NCI-H1048 (cell line): Measurements from ENCODE around the gene DBNDD1.
"Not testable (repeated sequence)": the region's sequence is repeated elsewhere in the genome, so short reads cannot be mapped to it uniquely, and the experiment has no call there.

ENCODE experiments used
- DNase-seq: peaks from one replicate; lab custom pipeline; 2025; lab: John Stamatoyannopoulos, UW

Gene DBNDD1

DNA sequence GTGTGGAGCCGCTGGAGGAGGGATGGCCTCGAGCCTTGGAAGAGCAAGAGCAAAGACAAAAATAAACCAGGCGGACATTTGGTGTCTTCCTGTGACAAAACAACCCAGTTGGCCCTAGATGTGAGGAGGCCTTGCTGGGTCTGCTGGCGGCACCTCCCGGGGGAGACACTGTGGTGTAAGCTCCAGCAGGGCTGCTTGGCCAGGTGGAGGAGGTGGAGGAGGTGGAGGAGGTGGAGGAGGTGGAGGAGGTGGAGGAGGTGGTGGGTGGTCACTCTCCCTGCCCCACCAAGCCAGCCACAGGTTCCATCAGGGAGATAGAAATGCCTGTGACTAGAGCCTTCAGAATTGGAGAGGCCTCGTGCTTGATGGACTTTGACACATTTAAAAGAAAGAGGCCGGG is 32.1 kb downstream of the DBNDD1 start:
- no peak for DNase-seq

DNA sequence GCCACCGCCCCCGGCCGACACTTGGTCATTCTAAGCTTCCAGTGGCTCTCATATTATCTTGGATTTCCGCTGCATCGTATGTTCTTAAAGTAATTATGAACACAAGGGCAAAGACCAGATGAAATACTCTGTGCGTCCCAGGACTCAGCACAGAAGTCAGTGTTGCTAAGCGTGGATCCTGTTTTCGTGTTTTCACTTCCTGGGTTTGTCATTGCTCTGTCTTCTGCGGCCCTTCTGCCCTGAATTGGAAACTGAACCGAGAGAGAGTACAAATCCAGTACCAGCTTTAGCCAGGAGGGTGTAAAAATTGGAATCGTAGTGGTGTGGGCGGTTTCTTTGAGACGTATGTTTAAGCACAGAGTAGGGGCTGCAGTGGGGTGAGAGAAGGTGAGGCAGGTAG is 32.7 kb downstream of the DBNDD1 start:
- DNase-seq = no peak

DNA sequence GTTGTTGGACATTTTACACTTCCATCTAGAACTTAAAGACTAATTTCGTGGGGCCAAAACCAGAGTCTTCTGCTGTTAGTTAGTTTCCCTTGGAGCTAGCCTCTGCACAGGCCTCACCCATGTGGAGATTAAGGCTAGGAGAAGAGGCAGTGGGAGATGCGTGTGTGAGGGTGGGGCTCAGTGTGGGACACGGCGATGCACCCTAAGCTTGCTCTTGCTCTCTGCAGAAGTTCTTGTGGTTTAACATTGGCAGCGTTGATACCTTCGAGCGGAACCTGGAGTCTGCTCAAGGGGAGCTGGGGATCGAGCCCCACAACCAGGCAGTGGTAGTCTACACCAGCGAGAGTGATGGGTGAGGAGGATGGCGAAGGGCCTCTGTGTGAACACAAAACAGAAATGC is 34.0 kb downstream of the DBNDD1 start:
- DNase-seq = no peak

DNA sequence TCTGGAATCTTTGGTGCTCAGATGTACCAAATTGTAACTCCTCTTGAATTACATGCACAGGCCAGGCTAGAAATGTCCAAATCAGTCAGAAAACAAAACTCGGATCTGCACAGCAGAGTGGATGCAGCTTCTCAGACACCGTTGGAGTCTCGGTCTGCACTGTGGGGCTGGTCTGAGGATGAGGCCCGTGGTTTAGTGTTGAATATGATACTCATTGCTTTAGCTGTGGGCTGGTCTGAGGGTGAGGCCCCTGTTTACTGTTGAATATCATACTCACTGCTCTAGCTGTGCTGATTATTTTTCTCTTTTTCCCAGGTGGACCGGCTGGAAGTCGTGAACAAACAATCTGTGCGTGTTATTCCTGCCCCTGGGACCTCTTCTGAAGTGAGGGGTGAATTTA is 35.0 kb downstream of the DBNDD1 start:
- no peak for DNase-seq

DNA sequence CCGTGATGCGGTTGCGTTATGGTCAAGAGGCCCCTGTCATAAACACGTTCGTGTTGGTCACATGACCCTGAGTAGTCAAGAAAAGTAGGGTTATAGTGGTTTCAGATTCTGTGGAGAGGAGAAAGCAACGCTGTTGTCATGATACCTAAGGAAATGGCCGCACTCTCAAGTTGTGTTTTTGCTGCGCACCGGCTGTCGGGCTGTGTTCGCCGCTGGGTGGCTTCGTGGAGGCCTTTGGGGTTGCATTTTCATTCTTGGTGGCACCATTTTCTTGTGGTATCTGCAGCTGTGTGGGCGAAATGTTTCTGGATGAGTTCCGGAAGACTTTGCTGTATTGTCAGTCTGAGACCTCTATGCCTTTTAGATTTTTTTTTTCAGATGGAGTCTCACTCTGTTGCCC is 35.7 kb downstream of the DBNDD1 start:
- no peak for DNase-seq

DNA sequence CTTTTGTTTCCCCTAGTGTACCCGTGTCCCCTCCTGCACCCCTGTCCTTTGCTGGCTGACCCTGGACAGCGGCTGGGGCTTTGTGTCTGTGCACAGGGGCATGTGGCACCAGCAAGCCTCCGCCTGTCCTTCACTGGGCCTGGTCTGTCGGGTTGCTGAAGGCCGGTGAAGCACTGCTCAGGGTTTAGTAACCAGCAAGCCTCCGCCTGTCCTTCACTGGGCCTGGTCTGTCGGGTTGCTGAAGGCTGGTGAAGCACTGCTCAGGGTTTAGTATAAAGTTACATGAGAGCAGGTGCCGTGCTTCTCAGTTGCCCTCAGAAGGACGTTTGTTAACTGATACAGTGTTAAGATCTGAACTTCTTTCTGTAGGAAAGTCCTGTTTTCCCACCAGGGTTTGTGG is 36.9 kb downstream of the DBNDD1 start:
- no peak for DNase-seq

DNA sequence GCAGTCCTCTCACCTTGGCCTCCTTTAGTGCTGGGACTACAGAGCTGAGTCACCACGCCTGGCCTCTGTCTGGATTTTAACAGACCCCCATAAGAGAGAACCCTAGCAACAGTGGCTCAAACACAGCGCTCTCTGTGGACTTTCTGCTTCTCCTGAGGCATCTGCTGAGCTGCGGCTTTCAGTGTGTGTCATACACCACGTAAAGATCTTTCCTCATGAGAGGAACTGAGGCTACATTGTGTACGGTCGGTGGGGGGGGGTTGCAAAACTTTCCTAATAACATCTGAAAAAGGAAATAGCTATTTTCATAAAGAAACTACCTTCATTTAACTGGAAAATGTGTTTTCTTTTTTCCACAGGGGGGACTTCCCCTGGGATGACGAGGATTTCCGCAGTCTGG is 37.8 kb downstream of the DBNDD1 start:
- no peak for DNase-seq

DNA sequence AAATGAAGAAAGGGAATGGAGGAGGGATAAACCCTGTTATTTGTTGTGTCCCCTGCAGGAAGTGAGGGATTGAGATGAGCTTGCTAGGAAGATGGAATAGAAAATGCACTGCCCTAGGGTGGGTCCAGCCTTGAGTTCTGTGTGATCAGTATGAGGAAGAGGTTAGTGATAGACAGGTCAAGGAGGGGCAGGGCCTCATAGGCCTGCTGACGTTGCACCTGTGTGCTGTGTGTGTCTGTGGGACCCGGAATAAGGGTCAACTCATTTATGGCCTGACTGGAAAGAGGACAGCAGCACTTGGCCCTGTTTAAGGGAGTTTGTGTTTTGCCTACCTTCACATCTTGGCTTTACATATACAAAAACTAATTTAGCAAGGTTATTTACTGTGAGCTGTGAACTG is 44.4 kb downstream of the DBNDD1 start:
- DNase-seq = no peak

DNA sequence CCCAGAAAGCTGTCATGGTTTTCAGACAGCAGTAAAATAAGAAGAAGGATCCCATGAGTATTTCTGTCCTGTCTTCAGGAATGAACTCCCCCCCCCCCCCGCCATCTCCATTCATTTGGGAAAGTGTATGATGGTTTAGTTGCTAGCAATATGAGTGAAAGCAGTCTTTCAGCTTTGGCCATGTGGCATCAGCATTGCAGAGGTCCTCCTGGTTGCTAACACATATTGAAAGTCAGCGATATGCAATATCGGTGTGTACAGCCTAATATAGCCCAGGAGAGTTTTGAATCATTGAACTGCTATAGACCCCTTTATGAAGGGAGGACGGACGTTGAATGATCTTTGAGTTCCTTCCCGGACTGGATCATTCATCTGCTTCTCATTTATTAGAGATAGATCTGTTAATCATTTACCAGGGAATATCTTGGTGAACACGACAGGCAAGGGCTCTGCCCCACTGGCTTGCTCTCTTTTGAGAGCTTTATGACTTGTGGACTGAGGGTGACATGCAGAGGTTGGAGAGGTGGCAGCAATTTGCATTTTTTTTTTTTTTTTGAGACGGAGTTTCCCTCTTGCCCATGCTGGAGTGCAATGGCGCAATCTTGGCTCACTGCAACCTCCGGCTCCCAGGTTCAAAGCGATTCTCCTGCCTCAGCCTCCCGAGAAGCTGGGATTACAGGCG is 45.5 kb downstream of the DBNDD1 start:
- DNase-seq = no peak

DNA sequence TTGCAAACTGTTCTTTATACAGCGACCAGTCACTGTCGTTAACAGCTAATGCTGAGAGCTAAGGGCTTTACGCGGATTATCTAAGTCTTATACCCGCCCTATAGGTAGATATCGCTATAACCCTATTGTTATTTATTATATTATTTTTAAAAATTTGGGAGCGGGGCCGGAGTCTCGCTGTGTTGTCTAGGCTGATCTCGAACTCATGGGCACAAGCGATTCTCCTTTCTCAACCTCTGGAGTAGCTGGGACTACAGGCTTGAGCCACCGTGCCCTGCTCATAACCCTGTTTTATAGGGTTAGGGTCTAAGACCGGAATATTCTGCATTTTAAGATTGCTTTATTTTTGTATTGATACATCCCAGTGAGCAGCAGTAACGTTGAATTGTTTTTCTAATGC is 46.0 kb downstream of the DBNDD1 start:
- no peak for DNase-seq

DNA sequence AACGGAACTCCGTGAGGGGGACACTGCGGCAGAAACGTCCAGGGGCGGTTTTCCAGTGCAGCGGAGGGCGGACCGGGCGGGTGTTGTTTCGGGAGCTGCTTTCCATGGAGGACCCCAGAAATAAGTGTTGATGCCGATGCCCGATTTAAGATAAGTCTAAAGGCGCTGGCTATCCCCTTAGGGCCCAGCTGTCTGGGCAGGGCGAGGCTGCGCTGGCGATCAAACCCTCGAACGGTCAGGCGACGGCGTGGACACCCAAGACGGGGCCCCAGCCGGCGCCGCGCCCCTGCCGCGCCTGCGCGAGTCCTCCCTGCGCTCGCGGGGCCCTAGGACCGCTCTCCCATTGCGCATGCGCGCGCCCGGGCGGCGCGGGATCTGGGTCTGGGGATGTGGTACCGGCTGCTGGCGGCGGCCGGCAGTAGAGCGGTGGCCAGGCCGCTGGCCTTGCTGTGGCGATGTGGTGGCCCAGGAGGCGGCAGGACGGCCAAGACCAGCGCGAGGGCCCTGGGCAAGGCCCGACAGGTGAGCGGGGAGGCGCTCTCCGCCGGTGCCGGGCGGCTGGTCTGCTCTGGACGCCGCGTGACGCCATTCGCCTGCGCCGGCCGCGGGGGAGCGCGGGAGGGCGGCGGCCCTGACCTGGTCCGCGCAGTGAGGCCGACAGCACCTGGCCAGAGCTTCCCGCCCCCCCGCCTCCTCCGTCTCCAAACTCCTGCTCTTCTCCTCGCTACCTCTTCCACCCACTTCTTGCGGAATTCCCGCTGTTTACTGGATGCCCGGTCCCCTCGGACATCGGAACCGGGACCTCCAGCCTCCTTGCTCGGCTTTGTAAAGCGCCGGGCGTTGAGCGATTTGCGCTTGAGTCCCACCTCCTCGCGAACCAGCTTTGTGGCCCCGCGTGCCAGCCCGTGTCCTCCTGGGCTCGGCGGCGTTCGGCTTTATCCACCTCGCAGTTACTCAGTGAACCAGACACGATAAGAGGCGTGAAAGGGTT is 46.7 kb downstream of the DBNDD1 start:
- DNase-seq = peak; percentile 15

DNA sequence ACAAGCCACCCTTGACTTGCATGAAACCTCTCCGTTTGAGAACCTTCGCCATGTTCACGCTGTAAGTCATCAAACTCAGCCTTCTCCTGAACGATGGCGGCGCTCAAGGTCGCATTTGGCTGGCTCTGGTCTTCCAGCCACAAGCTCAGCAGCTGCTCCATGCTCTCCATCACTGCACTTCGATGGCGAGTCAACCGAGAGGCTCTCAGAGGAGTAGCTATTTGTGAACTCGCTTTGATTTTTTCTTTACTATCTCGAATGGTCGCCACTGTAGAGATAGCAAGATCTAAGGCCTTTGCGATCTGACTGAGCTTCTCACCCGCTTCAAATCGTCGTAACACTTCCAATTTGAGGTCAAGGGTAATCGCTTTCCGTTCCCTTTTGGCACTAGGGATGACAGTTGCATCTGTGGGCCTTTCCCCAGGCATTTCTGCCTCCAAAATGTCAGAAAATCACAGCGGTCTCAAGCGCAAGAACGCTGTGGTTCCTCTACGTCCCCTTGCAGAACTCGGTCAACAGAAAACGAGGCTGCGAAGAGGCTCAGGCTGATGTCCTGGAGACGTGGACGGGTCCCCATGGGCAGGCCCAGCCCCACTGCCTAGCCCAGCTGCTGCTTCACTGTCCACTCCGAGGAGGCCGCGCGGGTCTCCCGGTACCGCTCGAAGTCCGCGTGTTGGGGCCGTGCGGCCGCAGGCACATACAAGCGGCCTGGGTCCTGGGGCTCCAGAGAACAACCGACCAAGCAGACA is 47.6 kb downstream of the DBNDD1 start:
- DNase-seq = no peak

DNA sequence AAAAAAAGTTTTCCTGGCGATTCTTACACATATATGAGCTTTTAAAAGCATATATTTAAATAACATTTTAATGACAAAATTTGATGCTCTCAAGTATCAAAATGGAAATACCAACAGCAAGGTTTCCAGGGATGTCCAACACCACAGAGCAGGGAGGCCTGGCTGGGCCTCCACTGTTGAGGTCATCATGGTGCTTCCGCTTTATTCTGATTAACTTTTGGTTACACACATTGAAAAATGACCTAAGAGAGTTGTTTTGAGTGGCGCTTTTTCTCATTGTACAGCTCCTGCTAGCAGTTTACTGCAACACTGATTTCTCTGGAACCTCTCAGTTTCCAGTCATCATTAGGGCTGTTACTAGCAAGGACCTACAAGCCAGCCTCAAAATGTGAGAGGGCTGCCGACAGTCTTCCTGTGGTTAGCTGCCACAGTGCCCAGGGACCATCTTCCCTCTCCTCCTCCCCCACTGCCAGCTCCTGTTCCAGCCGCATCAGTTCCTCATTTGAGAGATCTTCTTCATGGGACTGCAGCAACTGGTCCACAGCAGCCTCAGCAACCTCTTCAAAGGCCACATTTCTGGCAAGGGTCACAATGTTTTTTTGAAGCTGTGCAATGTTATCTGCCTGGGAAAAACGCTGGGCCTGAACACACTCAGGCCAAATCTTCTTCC is 49.4 kb downstream of the DBNDD1 start:
- no peak for DNase-seq

DNA sequence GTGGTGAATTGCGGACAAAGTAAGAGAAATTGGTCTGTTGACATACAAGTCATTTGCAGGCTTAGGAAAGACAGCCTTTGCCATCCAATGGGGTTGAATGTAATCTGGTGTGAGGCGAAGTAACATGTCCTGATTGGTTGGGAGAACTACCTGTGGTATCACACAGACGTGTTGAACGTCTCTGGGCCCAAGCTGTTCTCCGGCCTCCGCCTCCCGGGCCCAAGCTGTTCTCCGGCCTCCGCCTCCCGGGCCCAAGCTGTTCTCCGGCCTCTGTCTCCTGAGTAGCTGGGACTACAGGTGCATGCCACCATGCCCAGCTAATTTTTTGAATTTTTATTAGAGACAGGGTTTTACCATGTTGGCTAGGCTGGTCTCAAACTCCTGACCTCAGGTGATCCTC is 51.2 kb downstream of the DBNDD1 start:
- not testable (repeated sequence) for DNase-seq

DNA sequence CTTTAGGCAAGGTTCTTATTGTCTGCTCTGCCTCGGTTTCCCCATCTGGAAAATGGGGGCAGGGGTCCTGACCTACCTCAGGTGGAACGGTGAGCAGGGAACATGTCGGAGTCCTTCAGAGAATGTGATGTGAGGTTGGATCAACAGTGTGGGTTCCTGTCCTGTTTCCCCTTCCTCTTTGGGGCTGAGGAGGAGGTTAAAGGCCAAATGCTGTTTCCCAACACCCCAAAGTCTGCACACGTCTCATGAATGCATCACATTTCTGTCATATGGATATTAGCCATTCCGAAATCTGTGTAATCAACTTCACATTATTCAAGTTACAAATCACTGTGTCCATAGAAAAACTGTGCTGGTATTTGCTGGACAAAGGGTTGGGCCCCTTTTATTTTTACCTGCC is 51.8 kb downstream of the DBNDD1 start:
- DNase-seq = not testable (repeated sequence)

DNA sequence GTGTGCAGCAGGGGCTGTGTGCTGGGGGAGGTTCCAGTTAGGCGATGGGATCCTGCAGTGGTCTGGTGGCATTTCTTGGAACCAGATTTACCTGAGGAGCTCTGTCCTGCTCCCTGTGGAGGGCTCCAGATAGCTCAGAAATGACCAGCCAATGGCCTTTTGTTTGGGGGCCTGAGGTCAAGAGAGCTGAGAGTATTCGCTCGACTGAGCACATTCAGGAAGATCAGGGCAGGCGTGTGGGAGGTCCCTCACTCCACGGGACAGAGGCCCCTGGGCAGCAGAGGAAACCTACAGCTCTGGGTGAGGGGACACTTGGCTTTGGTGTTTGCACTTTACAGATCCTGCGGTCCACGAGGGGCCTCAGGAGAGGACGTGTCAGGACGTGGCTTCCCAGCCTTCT is 52.5 kb downstream of the DBNDD1 start:
- no peak for DNase-seq

DNA sequence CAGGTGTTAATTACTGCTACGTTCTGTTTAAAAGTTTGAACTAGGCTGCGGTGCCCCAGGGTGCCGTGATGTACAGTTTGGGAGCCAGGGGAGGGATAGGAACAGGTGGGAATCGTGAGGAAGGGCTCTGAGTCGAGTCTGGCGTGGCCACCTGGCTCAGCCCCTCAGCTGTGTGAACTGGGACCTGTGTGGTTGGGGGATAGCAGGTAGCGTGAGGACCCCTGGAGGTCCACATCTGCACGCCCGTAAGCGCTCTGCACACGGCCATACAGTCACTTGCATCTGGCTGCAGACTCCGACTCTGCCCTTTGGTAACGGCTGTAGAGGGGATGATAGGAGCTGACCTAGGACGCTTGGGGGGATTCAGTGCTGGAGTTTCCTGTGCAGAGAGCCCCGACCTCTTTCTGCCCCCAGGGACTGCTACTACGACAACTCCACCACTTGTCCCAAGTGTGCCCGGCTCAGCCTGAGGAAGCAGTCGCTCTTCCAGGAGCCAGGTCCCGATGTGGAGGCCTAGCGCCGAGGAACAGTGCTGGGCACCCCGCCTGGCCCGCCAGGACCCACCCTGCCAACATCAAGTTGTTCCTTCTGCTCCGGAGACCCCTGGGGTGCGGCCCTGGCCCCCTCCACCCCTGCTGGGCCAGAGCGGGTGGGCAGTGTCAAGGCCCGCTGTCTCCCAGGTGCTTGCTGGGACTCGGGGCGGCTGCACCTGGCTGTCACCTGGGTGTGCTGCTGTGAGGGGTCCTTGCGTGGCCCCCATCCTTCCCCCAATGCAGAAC is 53.6 kb downstream of the DBNDD1 start:
- DNase-seq = no peak

DNA sequence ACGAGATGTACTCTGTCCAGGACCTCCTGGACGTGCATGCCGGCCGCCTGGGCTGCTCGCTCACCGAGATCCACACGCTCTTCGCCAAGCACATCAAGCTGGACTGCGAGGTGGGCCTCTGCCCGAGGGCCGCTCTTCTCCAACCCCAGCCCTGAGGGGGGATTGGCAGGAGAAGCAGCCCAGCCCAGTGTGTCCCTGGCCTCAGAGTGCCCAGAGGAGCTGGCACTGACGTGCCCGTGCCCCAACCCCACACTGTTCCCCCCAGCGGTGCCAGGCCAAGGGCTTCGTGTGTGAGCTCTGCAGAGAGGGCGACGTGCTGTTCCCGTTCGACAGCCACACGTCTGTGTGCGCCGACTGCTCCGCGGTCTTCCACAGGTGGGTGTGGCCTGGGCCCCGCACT is 55.1 kb downstream of the DBNDD1 start:
- DNase-seq = no peak

DNA sequence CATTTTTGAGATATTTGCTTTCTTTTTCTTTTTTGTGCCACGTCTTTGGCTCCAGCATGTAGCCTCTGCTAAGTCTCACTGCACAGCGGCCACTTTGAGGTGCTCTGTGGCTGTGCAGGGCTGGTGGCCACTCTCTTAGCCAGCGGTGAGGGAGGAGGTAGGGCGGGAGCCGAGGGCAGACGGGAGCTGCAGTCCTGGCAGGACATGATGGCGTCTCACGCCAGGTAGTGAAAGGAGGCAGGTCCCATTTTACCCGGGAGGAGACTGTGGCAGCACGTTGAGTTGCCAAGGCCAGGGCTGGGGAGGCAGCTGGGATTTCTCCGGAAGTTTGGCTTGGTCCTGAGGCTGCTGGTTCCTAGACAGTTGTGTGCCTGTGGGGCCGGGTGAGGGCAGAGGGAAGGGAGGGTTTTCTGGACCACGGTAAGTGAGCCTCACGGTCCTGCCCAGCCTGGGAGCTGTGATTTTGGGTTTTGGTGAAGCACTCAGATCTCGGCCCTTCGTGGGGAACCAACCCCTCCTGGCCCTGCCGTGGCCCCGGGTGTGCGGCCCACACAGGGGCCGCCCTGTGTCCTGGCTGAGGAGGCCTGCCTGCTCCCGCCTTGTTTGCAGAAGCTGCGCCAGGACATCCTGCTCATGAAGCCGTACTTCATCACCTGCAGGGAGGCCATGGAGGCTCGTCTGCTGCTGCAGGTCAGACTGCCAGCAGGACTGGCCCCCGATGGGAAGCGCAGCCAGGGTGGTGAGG is 56.3 kb downstream of the DBNDD1 start:
- DNase-seq = no peak

DNA sequence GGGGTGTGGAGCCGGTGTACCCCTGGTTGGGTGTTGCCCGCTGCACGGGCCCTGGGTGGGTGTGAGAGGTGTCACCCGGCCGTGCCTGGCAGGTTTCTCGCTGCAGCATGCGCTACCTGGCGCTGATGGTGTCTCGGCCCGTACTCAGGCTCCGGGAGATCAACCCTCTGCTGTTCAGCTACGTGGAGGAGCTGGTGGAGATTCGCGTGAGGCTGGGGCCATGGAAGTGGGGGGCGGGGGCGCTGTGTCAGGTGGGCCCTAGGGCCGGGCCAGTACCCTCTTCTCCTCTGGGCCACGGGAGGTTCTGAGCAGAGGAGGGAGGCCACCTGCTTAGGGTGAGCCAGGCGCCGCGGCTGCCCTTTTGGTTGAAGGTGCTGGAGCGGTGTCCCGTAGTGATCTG is 57.3 kb downstream of the DBNDD1 start:
- no peak for DNase-seq

DNA sequence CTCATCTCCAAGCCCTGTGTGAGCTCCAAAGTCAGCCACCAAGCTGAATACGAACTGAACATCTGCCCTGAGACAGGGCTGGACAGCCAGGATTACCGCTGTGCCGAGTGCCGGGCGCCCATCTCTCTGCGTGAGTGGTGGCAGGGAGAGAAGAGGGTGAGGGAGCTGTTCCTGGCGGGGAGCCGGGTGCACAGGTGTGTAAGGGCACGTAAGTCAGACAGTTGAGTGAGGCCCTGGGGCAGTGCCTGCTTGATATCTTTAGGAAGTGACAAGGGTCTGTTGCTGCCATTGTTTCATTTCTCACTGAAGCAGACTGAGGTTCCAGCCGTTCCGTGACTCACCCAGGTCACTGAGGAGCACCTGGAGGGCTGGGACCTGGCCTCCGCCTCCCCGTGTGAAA is 58.3 kb downstream of the DBNDD1 start:
- DNase-seq = no peak
